SW 1271 (cell line): ENCODE measurements around the gene IFT20.
A peak's percentile ranks its signal among the peaks of the same experiment; 100 is the strongest.
"Not testable (repeated sequence)": the region's sequence is repeated elsewhere in the genome, so short reads cannot be mapped to it uniquely, and the experiment has no call there.

Source experiments
- DNase-seq, 2 experiments: peaks; one replicate each; lab custom pipeline; 2025; lab: John Stamatoyannopoulos, UW

The IFT20 gene

GRCh38 chr17:28315846-28316705, 19.2 kb downstream of the IFT20 start:
- DNase-seq = no peak

DNA sequence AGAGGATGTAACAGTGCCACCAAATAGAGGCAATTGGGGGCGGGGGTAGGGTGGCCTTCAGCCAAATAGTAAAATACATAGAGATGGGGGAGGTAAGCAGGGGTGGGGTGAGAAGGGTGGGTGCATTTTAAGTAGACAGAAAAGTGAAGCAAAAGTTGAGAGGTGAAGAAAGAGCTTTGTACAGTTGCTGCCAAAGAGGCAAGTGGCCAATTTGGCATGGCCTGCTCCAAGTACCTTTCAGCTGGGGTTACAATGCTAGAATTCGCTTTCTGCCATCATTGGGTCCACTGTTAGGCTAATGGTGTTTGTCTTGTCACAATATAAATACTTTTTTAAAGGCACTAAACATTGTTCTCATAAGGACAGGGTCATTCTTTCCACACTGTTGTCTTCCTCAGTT, 21.4 kb downstream of the IFT20 start:
- DNase-seq = no peak

DNA sequence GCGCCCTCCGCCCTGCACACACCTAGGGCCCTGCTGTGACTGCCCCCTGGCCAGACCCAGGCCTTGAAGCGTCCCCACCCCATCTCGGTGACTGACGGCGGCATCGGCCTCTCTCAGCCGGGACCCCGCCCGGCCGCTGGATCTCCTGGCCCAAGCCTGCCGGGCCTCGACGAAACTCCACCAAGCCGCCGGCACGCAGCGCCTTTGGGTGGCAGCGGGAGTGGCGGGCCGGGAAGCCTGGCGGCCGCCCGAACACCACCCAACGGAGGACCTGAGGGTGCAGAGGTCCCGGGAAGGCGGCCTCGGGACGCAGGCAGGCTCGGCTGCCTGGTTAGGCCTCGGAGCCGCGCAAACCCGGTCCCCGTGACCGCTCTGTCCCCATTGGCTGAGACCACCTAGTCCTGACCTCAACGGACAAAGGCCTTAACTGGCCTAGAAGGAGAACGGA, 28.3 kb downstream of the IFT20 start:
- no peak for DNase-seq

- DNase-seq = no peak
Observed at GRCh38 chr17:28298449-28298848, 36.8 kb downstream of the IFT20 start.

- no peak for DNase-seq
Observed at GRCh38 chr17:28295677-28296578, 39.3 kb downstream of the IFT20 start.

DNA sequence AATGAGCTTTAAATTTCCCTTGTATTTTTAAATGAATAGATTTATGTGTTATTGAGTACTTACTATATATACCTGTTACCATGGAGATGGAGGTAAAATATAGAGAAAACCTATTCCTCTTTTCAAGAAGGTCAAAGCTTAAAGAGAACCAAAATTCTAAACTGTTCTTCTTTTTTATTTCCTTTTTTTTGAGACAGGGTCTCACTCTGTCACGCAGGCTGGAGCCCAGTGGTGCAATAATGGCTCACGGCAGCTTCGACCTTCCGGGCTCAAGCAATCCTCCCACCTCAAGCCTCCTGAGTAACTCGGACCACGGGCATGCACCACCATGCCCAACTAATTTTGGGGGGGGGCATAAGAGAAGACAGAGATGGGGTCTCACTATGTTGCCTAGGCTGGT, 41.3 kb downstream of the IFT20 start:
- no peak for DNase-seq

DNA sequence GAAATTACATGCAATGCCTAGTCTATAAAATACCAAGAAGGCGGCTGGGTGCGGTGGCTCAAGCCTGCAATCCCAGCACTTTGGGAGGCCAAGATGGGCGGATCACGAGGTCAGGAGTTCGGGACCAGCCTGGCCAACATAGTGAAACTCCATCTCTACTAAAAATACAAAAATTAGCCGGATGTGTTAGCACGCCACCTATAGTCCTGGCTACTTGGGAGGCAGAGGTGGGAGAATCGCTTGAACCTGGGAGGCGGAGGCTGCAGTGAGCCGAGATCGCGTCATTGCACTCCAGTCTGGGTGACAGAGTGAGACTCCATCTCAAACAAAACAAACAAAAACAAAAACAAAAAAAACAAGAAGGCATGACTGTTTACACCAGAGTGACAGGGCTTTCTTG, 42.4 kb downstream of the IFT20 start:
- DNase-seq = not testable (repeated sequence)

- no peak for DNase-seq
Observed at GRCh38 chr17:28291780-28292330, 43.4 kb downstream of the IFT20 start.

DNA sequence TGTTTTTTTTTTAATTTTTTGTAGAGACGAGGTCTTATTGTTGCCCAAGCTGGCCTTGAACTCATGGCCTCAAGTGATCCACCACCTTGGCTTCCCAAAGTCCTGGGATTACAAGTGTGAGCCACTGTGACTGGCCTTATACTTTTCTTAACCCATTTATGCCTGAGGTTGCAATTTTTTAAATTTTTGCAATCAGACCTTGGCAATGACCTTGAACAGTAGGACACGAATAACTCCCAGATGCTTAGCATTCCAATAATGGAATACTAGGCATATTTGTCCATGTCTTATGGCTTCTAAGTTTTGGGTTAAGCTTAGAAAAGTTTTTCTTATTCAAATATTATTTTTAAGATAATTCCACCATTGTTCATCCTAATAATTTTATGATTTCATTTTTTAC, 44.6 kb downstream of the IFT20 start:
- no peak for DNase-seq

DNA sequence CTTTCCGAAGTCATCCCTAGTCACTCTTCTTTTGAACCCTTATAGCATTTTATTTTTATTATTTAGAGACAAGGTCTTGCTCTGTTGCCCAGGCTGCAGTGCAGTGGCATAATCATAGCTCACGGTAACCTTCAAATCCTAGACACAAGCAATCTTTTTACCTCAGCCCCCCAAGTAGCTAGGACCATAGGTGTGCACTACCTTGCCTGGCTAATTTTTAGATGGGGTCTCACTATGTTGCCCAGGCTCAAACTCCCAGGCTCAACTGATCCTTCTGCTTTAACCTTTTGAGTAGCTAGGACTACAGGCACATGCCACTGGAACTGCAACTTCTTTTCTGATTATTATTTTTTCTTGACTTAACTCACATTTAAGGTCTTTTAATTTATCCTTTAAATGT, 49.3 kb downstream of the IFT20 start:
- no peak for DNase-seq

DNA sequence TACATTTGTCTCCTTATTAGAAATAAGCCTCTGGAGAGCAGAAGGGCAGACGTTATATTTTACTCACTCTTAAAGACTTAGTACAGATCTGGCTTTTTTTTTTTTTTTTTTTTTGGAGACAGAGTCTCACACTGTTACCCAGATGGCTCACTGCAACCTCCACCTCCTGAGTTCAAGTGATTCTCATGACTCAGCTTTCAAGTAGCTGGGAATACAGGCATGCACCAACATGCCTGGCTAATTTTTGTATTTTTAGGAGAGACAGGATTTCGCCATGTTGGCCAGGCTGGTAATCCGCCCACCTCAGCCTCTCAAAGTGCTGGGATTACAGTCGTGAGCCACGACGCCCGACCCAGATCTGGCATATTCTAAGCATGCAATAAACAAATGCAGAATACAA, 52.7 kb downstream of the IFT20 start:
- DNase-seq = peak in 1 of 2 experiments; percentile 19

DNA sequence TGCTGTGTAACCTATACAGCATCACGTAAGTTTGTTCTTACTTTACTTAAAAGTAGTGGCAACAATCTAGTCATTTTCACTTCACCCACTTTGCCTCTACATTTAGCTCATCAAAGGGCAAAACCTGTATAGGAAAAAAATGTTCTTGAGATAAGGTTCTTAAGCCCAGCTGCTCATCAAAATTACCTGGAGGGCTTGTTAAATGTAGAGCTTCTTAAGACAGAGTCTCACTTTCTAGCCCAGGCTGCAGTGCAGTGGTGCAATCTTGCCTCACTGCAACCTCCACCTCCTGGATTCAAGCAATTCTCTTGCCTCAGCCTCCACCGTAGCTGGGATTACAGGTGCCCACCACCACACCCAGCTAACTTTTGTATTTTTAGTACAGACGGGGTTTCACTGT, 54.4 kb downstream of the IFT20 start:
- no peak for DNase-seq

DNA sequence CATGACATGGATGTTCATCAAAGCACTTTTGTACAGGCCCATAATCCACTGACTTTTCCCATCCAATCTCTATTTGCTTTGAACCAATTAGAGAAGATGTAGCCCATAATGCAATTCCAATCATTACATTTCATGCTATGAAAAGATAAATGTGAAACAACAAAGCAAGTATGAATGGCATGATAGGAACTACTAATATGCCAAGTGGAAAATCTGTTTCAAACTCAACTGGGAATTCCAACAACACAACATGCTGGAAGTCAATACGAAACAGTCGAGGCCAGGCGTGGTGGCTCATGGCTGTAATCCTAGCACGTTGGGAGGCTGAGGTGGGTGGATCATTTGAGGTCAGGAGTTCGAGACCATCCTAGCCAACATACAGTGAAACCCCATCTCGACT, 55.9 kb downstream of the IFT20 start:
- no peak for DNase-seq
